GM12891 (cell line): ENCODE measurements around the gene PXMP2.

Source experiments
- POLR2A ChIP-seq: IDR thresholded peaks from 2 replicates; pipeline ENCODE4 v1.6.1; 2011; ENCODE audit warnings: low read depth, low read length, control low read depth
- POLR2AphosphoS5 ChIP-seq: IDR thresholded peaks from 2 replicates; pipeline ENCODE4 v1.6.1; 2011; ENCODE audit warnings: low read depth, low read length, control low read depth
- POU2F2 ChIP-seq: IDR thresholded peaks from 2 replicates; pipeline ENCODE4 v1.6.1; 2011; ENCODE audit warnings: low read depth, mild to moderate bottlenecking, control low read depth, low read length, moderate library complexity
- TAF1 ChIP-seq: IDR thresholded peaks from 2 replicates; pipeline ENCODE4 v1.6.1; 2011; ENCODE audit warnings: low read depth, low read length, control low read depth

DNA sequence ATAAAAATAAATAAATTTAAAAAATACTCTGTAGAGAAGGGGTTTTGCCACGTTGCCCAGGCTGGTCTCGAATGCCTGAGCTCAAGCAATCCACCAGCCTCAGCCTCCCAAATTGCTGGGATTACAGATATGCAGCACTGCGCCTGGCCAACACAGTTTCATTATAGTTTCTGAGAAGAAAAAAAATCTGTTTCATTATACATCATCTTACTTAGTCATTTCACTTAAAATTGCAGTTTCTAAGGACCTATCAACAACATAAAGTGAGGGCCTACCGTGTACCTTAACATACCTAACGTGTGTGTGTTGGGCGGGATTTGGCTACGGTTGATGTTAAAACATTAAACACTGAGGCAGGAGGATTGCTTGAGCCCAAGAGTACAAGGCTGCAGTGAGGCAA lies 40.5 kb upstream of the PXMP2 start:
- TF ChIP-seq POLR2AphosphoS5 (no peak), POLR2A (no peak), TAF1 (no peak), POU2F2 (no peak)
